WTC11 (cell line): ENCODE measurements around the gene KDM4C. TPM values are rescaled to one million over a fixed set of nuclear protein-coding genes. Genes with fewer than 3 reads are reported as not detected.

Experiments
- ATAC-seq: fragments of 200-7000 bp; cut with Tn5 transposase; 2 replicates; pipeline ENCODE4 v1.10.0; 2021; ENCODE audit warnings: mild to moderate bottlenecking, moderate library complexity
- CTCF ChIA-PET: fragments of 300-600 bp; sonication (Branson Sonifier 250); formaldehyde crosslinking; loops from one replicate; lab custom pipeline; 2021; ENCODE audit warnings: antibody characterized with exemption; lab: Charles Lee
- POLR2A ChIA-PET: fragments of 350-600 bp; sonication (Branson Sonifier 250); formaldehyde crosslinking; loops from one replicate; lab custom pipeline; 2021; ENCODE audit warnings: antibody characterized with exemption; lab: Charles Lee
- DNase-seq: peaks from one replicate; pipeline ENCODE4 v3.0.0; 2021; ENCODE audit warnings: low spot score
- H3K27ac Mint-ChIP-seq: 2 replicates; pipeline ENCODE4 v1.8.0; 2021; ENCODE audit warnings: mixed read lengths
- H3K27me3 Mint-ChIP-seq: 2 replicates; pipeline ENCODE4 v1.8.0; 2021; ENCODE audit warnings: low read depth, mild to moderate bottlenecking, moderate library complexity, mixed read lengths
- H3K36me3 Mint-ChIP-seq: 2 replicates; pipeline ENCODE4 v1.8.0; 2021; ENCODE audit warnings: mixed read lengths
- H3K4me1 Mint-ChIP-seq: 2 replicates; pipeline ENCODE4 v1.8.0; 2022; ENCODE audit warnings: mixed read lengths
- H3K4me3 Mint-ChIP-seq: 2 replicates; pipeline ENCODE4 v1.8.0; 2021; ENCODE audit warnings: mild to moderate bottlenecking, moderate library complexity, mixed read lengths
- H3K9me3 Mint-ChIP-seq: 2 replicates; pipeline ENCODE4 v1.8.0; 2021; ENCODE audit warnings: mixed read lengths
- ATF1 ChIP-seq: sonication (generic); formaldehyde crosslinking; IDR thresholded peaks from 2 replicates; pipeline ENCODE4 v1.8.1; 2023; ENCODE audit warnings: mild to moderate bottlenecking, moderate library complexity, missing genetic modification reagents
- CBFB ChIP-seq: sonication (generic); formaldehyde crosslinking; IDR thresholded peaks from 2 replicates; pipeline ENCODE4 v1.8.1; 2022; ENCODE audit warnings: mild to moderate bottlenecking, low read depth, missing genetic modification reagents
- FOXJ3 ChIP-seq: sonication (generic); formaldehyde crosslinking; IDR thresholded peaks from 2 replicates; pipeline ENCODE4 v1.9.0; 2021; ENCODE audit warnings: missing genetic modification reagents, mild to moderate bottlenecking, borderline replicate concordance
- GRHL2 ChIP-seq: fragments of 250-450 bp; sonication (Bioruptor Pico); IDR thresholded peaks from 2 replicates; pipeline ENCODE4 v1.8.0; 2022; ENCODE audit warnings: mild to moderate bottlenecking, moderate library complexity; ENCODE audit not compliant: insufficient replicate concordance, severe bottlenecking
- GTF2I ChIP-seq: fragments of 250-450 bp; sonication (Bioruptor Pico); conservative IDR thresholded peaks from 2 replicates; pipeline ENCODE4 v1.4.0; 2021; ENCODE audit warnings: mild to moderate bottlenecking
- JUN ChIP-seq: sonication (generic); formaldehyde crosslinking; IDR thresholded peaks from 2 replicates; pipeline ENCODE4 v1.8.0; 2023; ENCODE audit warnings: mild to moderate bottlenecking, missing genetic modification reagents
- MYBL2 ChIP-seq: sonication (generic); formaldehyde crosslinking; IDR thresholded peaks from 2 replicates; pipeline ENCODE4 v1.8.1; 2023; ENCODE audit warnings: mild to moderate bottlenecking, moderate library complexity, missing genetic modification reagents
- OVOL2 ChIP-seq: fragments of 250-450 bp; sonication (Bioruptor Pico); IDR thresholded peaks from 2 replicates; pipeline ENCODE4 v1.9.0; 2021; ENCODE audit warnings: mild to moderate bottlenecking, borderline replicate concordance
- RORB ChIP-seq: fragments of 250-450 bp; sonication (Bioruptor Pico); IDR thresholded peaks from 2 replicates; pipeline ENCODE4 v1.9.0; 2021; ENCODE audit warnings: mild to moderate bottlenecking
- SMAD4 ChIP-seq: sonication (generic); formaldehyde crosslinking; IDR thresholded peaks from 2 replicates; pipeline ENCODE4 v1.8.0; 2022; ENCODE audit warnings: mild to moderate bottlenecking, missing genetic modification reagents
- SP1 ChIP-seq: sonication (generic); formaldehyde crosslinking; conservative IDR thresholded peaks from 2 replicates; pipeline ENCODE4 v1.8.1; 2022; ENCODE audit warnings: missing genetic modification reagents
- TCF7 ChIP-seq: sonication (generic); formaldehyde crosslinking; IDR thresholded peaks from 2 replicates; pipeline ENCODE4 v1.8.0; 2022; ENCODE audit warnings: mild to moderate bottlenecking, low read depth, missing genetic modification reagents, moderate library complexity
- ZNF138 ChIP-seq: sonication (generic); formaldehyde crosslinking; conservative IDR thresholded peaks from 2 replicates; pipeline ENCODE4 v1.8.1; 2022; ENCODE audit warnings: mild to moderate bottlenecking, moderate library complexity, missing genetic modification reagents
- ZNF219 ChIP-seq: sonication (generic); formaldehyde crosslinking; IDR thresholded peaks from 2 replicates; pipeline ENCODE4 v1.8.0; 2023; ENCODE audit warnings: missing genetic modification reagents, mild to moderate bottlenecking, borderline replicate concordance
- ZNF671 ChIP-seq: fragments of 250-450 bp; sonication (Bioruptor Pico); IDR thresholded peaks from 2 replicates; pipeline ENCODE4 v1.8.0; 2021; ENCODE audit warnings: mild to moderate bottlenecking
- total RNA-seq: library from RNA; stranded (reverse); gene quantifications from 3 replicates; pipeline ENCODE4 v1.2.3, GENCODE V29; 2021
- TF ChIP-seq, protein P1 (sequence below): sonication (generic); formaldehyde crosslinking; IDR thresholded peaks from 2 replicates; pipeline ENCODE4 v1.8.1; 2023; ENCODE audit warnings: mild to moderate bottlenecking, missing genetic modification reagents
- TF ChIP-seq, protein P2 (sequence below): fragments of 250-450 bp; sonication (Bioruptor Pico); IDR thresholded peaks from 2 replicates; pipeline ENCODE4 v1.8.0; 2021; ENCODE audit warnings: mild to moderate bottlenecking
- TF ChIP-seq, protein P3 (sequence below): sonication (generic); formaldehyde crosslinking; IDR thresholded peaks from 2 replicates; pipeline ENCODE4 v1.8.1; 2022; ENCODE audit warnings: low read depth, missing genetic modification reagents, borderline replicate concordance
- TF ChIP-seq, protein P4 (sequence below): sonication (generic); formaldehyde crosslinking; IDR thresholded peaks from 2 replicates; pipeline ENCODE4 v1.8.0; 2022; ENCODE audit warnings: mild to moderate bottlenecking, missing genetic modification reagents
- TF ChIP-seq, protein P5 (sequence below): sonication (generic); formaldehyde crosslinking; conservative IDR thresholded peaks from 2 replicates; pipeline ENCODE4 v1.8.1; 2023; ENCODE audit warnings: mild to moderate bottlenecking, low read depth, missing genetic modification reagents, moderate library complexity
- TF ChIP-seq, protein P6 (sequence below): sonication (generic); formaldehyde crosslinking; IDR thresholded peaks from 2 replicates; pipeline ENCODE4 v1.8.0; 2023; ENCODE audit warnings: missing genetic modification reagents, mild to moderate bottlenecking, borderline replicate concordance
- TF ChIP-seq, protein P7 (sequence below): sonication (generic); formaldehyde crosslinking; IDR thresholded peaks from 2 replicates; pipeline ENCODE4 v1.8.1; 2023; ENCODE audit warnings: mild to moderate bottlenecking, missing genetic modification reagents

The KDM4C gene
- total RNA-seq, 1 experiment from 2014 or later = 29.2 TPM

DNA sequence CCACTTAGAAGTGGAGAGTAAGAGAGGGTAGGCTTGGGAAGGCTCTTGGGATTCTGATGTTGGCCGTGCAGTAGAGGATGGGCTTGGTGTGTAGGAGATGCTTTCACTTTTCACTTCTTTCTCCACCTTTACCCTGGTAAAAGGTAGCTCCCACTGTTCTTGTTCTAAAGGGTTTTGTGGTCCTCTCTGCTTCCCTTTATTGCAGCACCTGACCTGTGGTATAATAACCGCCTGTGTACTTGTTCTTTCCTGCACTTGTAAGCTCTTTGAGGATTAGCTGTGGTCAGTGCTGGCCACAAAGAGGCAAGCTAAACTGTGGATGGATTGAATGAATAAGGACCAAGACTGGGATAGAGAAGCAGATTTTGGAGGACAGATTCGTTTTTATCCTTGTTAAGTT, 25.2 kb downstream of the KDM4C start (continued):
- TF ChIP-seq GRHL2 (CRISPR knock-in tag) = no peak
- TF ChIP-seq JUN = no peak
- TF ChIP-seq ZNF138 (CRISPR knock-in tag) = no peak
- TF ChIP-seq MYBL2 (CRISPR knock-in tag) = no peak
- no peak for TF ChIP-seq GTF2I
- no peak for TF ChIP-seq ZNF219
- TF ChIP-seq, protein P1, sequence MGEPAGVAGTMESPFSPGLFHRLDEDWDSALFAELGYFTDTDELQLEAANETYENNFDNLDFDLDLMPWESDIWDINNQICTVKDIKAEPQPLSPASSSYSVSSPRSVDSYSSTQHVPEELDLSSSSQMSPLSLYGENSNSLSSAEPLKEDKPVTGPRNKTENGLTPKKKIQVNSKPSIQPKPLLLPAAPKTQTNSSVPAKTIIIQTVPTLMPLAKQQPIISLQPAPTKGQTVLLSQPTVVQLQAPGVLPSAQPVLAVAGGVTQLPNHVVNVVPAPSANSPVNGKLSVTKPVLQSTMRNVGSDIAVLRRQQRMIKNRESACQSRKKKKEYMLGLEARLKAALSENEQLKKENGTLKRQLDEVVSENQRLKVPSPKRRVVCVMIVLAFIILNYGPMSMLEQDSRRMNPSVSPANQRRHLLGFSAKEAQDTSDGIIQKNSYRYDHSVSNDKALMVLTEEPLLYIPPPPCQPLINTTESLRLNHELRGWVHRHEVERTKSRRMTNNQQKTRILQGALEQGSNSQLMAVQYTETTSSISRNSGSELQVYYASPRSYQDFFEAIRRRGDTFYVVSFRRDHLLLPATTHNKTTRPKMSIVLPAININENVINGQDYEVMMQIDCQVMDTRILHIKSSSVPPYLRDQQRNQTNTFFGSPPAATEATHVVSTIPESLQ = no peak
- TF ChIP-seq, protein P2, sequence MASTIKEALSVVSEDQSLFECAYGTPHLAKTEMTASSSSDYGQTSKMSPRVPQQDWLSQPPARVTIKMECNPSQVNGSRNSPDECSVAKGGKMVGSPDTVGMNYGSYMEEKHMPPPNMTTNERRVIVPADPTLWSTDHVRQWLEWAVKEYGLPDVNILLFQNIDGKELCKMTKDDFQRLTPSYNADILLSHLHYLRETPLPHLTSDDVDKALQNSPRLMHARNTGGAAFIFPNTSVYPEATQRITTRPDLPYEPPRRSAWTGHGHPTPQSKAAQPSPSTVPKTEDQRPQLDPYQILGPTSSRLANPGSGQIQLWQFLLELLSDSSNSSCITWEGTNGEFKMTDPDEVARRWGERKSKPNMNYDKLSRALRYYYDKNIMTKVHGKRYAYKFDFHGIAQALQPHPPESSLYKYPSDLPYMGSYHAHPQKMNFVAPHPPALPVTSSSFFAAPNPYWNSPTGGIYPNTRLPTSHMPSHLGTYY (CRISPR knock-in tag) = no peak
- TF ChIP-seq SMAD4 (CRISPR knock-in tag) = no peak
- TF ChIP-seq, protein P3, sequence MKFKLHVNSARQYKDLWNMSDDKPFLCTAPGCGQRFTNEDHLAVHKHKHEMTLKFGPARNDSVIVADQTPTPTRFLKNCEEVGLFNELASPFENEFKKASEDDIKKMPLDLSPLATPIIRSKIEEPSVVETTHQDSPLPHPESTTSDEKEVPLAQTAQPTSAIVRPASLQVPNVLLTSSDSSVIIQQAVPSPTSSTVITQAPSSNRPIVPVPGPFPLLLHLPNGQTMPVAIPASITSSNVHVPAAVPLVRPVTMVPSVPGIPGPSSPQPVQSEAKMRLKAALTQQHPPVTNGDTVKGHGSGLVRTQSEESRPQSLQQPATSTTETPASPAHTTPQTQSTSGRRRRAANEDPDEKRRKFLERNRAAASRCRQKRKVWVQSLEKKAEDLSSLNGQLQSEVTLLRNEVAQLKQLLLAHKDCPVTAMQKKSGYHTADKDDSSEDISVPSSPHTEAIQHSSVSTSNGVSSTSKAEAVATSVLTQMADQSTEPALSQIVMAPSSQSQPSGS (CRISPR knock-in tag) = no peak
- TF ChIP-seq, all 79 proteins: peak for 0

DNA sequence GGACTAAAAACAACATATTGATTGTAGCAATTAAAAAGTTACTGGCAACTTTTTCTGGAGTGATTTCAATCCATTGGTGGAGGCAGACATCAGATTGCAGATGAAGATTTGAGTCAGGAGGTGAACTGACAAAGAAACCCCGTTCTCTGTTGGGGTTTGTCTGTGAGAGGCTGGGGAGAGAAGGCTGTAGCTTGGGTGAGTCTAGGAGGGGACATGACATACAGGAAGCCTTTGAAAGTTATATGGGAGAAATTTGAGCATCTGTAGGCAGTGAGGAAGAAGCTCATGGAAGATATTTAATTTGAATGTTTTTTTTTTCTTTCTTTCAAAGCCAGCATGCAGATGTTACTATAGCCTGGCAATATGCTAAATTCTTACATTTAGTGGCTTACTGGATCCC, 26.0 kb downstream of the KDM4C start:
- Mint-ChIP-seq H3K4me3 (no peak overlapping the region), H3K4me1 (peaks cover 70% of the 10 kb centered on the region)
- CTCF ChIA-PET = interaction anchor here (1.5 kb wide), 1 partner anchor 44 kb away, joined by 5 read pairs; no protein-coding TSS in a partner anchor
- TF ChIP-seq OVOL2 (CRISPR knock-in tag) (no peak), FOXJ3 (CRISPR knock-in tag) (no peak), SP1 (CRISPR knock-in tag) (no peak), ATF1 (CRISPR knock-in tag) (no peak), RORB (CRISPR knock-in tag) (no peak), CBFB (CRISPR knock-in tag) (no peak), ZNF671 (CRISPR knock-in tag) (no peak), TCF7 (CRISPR knock-in tag) (no peak)
- TF ChIP-seq, protein P4, sequence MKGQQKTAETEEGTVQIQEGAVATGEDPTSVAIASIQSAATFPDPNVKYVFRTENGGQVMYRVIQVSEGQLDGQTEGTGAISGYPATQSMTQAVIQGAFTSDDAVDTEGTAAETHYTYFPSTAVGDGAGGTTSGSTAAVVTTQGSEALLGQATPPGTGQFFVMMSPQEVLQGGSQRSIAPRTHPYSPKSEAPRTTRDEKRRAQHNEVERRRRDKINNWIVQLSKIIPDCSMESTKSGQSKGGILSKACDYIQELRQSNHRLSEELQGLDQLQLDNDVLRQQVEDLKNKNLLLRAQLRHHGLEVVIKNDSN (CRISPR knock-in tag) = no peak
- TF ChIP-seq, protein P5, sequence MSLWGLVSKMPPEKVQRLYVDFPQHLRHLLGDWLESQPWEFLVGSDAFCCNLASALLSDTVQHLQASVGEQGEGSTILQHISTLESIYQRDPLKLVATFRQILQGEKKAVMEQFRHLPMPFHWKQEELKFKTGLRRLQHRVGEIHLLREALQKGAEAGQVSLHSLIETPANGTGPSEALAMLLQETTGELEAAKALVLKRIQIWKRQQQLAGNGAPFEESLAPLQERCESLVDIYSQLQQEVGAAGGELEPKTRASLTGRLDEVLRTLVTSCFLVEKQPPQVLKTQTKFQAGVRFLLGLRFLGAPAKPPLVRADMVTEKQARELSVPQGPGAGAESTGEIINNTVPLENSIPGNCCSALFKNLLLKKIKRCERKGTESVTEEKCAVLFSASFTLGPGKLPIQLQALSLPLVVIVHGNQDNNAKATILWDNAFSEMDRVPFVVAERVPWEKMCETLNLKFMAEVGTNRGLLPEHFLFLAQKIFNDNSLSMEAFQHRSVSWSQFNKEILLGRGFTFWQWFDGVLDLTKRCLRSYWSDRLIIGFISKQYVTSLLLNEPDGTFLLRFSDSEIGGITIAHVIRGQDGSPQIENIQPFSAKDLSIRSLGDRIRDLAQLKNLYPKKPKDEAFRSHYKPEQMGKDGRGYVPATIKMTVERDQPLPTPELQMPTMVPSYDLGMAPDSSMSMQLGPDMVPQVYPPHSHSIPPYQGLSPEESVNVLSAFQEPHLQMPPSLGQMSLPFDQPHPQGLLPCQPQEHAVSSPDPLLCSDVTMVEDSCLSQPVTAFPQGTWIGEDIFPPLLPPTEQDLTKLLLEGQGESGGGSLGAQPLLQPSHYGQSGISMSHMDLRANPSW = no peak
- TF ChIP-seq, protein P6, sequence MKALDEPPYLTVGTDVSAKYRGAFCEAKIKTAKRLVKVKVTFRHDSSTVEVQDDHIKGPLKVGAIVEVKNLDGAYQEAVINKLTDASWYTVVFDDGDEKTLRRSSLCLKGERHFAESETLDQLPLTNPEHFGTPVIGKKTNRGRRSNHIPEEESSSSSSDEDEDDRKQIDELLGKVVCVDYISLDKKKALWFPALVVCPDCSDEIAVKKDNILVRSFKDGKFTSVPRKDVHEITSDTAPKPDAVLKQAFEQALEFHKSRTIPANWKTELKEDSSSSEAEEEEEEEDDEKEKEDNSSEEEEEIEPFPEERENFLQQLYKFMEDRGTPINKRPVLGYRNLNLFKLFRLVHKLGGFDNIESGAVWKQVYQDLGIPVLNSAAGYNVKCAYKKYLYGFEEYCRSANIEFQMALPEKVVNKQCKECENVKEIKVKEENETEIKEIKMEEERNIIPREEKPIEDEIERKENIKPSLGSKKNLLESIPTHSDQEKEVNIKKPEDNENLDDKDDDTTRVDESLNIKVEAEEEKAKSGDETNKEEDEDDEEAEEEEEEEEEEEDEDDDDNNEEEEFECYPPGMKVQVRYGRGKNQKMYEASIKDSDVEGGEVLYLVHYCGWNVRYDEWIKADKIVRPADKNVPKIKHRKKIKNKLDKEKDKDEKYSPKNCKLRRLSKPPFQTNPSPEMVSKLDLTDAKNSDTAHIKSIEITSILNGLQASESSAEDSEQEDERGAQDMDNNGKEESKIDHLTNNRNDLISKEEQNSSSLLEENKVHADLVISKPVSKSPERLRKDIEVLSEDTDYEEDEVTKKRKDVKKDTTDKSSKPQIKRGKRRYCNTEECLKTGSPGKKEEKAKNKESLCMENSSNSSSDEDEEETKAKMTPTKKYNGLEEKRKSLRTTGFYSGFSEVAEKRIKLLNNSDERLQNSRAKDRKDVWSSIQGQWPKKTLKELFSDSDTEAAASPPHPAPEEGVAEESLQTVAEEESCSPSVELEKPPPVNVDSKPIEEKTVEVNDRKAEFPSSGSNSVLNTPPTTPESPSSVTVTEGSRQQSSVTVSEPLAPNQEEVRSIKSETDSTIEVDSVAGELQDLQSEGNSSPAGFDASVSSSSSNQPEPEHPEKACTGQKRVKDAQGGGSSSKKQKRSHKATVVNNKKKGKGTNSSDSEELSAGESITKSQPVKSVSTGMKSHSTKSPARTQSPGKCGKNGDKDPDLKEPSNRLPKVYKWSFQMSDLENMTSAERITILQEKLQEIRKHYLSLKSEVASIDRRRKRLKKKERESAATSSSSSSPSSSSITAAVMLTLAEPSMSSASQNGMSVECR (CRISPR knock-in tag) = no peak
- TF ChIP-seq, protein P7, sequence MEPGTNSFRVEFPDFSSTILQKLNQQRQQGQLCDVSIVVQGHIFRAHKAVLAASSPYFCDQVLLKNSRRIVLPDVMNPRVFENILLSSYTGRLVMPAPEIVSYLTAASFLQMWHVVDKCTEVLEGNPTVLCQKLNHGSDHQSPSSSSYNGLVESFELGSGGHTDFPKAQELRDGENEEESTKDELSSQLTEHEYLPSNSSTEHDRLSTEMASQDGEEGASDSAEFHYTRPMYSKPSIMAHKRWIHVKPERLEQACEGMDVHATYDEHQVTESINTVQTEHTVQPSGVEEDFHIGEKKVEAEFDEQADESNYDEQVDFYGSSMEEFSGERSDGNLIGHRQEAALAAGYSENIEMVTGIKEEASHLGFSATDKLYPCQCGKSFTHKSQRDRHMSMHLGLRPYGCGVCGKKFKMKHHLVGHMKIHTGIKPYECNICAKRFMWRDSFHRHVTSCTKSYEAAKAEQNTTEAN (CRISPR knock-in tag) = no peak

More for the DNA sequence above, 26.0 kb downstream of the KDM4C start:
- Mint-ChIP-seq H3K27ac (peak overlapping the region; percentile 55), H3K36me3 (no peaks in the 10 kb centered on the region), H3K27me3 (no peaks in the 10 kb centered on the region), H3K9me3 (no peaks in the 10 kb centered on the region)
- no peak for ATAC-seq
- no peak for DNase-seq
- POLR2A ChIA-PET = no interaction called here
